Esophagus muscularis mucosa (tissue), 4 donors: ENCODE data around the gene P4HB. TPM values are rescaled to one million over a fixed set of nuclear protein-coding genes. Genes with fewer than 3 reads are reported as not detected.

Experiments
- DNase-seq: peaks from one replicate; pipeline ENCODE4 v3.0.0-alpha.2; 2017; ENCODE audit errors: extremely low spot score
- H3K27ac ChIP-seq, 4 donors: fragments of 200-600 bp; sonication (generic); replicated peaks in 1 of 4; 1 replicate in 3 of 4; 2 replicates in 1 of 4; pipeline ENCODE4 v1.5.1; 2016 to 2019; ENCODE audit warnings: mild to moderate bottlenecking in 1 of 4
- H3K27me3 ChIP-seq, 4 donors: fragments of 200-600 bp; sonication (generic); one replicate each; pipeline versions ENCODE4 v1.5.1 to v1.6.0; 2016 to 2019
- H3K36me3 ChIP-seq, 4 donors: fragments of 200-600 bp; sonication (generic); one replicate each; pipeline ENCODE4 v1.5.1; 2016 to 2019
- H3K4me1 ChIP-seq, 4 donors: fragments of 200-600 bp; sonication (generic); one replicate each; pipeline ENCODE4 v1.5.1; 2016 to 2019
- H3K4me3 ChIP-seq, 4 donors: fragments of 200-600 bp; sonication (generic); 1 replicate in 2 of 4; 2 replicates in 2 of 4; pipeline ENCODE4 v1.5.1; 2016 to 2019; ENCODE audit warnings: mild to moderate bottlenecking in 4 of 4, moderate library complexity in 1 of 4
- H3K9me3 ChIP-seq, 4 donors: fragments of 200-600 bp; sonication (generic); 1 replicate in 3 of 4; 2 replicates in 1 of 4; pipeline ENCODE4 v1.5.1; 2016 to 2019
- EP300 ChIP-seq: sonication (generic); formaldehyde crosslinking; IDR thresholded peaks from one replicate; pipeline ENCODE4 v1.6.1; 2017; ENCODE audit warnings: antibody characterized with exemption
- POLR2A ChIP-seq: fragments of 450-650 bp; IDR thresholded peaks from one replicate; pipeline ENCODE4 v1.6.1; 2017; ENCODE audit warnings: antibody characterized with exemption, moderate library complexity, mild to moderate bottlenecking, low read depth
- POLR2AphosphoS5 ChIP-seq, 2 donors: sonication (generic); formaldehyde crosslinking; IDR thresholded peaks; one replicate each; pipeline ENCODE4 v1.6.1; 2017; ENCODE audit warnings: antibody characterized with exemption in 2 of 2
- WGBS: methylation state at CpG from one replicate; pipeline ENCODE4 v1.1.5; 2018; 5-methylcytosine and 5-hydroxymethylcytosine counted together
- intact Hi-C: fragments of 100-400 bp; cut with DNase I; formaldehyde crosslinking; loops from one replicate; pipeline ENCODE4 v1.15.1; 2023
- total RNA-seq, 4 donors: library from RNA; depleted of rRNA; stranded (reverse); fragments of >200 nt; gene quantifications; one replicate each; pipeline versions ENCODE4 v1.1.0 to v1.2.1, GENCODE V29; 2016
- TF ChIP-seq, protein P1 (sequence below), 3 experiments: fragments of 200-600 bp in 2 of 3; fragments of 450-650 bp in 1 of 3; sonication (generic) in 2 of 3; IDR thresholded peaks; one replicate each; pipeline ENCODE4 v1.5.1; 2017 to 2019; ENCODE audit warnings: antibody characterized with exemption in 3 of 3, mild to moderate bottlenecking in 2 of 3, moderate library complexity in 1 of 3

P4HB gene
- total RNA-seq, 4 donors from 2014 or later = 269 to 334 (median 313) TPM

DNA sequence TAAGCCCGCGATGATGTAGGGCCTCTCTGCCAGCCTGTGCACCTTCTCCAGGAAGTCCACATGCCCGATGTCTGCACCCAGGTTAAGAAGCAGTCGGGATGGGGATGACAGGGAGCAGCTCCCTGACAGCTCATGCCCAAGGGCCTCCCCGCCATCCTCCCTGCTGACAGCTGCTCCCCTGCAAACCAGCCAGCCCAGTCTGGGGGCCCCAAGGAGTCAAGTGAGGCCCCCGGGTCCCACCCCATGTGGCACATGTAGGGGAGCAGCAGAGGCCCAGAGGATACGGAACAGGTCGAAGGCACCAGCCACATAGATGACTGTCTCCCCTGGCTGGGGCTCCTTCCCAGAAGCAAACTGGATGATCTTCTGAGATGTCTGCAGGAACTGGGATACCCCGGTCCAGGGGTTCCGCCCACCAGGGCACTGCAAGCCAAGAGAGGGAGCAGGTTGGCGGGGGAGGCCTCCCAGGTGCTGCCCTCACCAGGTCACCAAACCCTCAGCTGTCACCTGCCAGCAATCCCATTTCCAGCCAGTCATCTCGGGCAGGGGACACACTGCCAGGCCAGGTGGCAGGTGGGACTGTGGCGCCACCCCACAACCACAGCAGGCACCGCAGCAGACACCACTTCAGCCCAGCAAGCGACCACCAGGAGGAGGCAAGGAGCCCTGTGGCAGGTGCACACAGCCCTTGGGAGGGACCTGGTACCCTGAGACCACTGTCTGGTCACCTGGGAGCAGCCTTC, 46.3 kb upstream of the P4HB start:
- Histone ChIP-seq H3K36me3 (peaks cover 4 to 55% (median 40%) of the 10 kb centered on the region in 4 donors), H3K27ac (no peak overlapping the region), H3K4me3 (no peak overlapping the region), H3K4me1 (peaks cover 19 to 31% (median 27%) of the 10 kb centered on the region in 4 donors), H3K9me3 (no peaks in the 10 kb centered on the region), H3K27me3 (peaks cover 0 to 17% (median 5%) of the 10 kb centered on the region in 4 donors)
- no peak for DNase-seq
- 88% methylated on average over 5 of the region's 15 CpGs for WGBS
- intact Hi-C loops = no loop called here
- TF ChIP-seq, protein P1, sequence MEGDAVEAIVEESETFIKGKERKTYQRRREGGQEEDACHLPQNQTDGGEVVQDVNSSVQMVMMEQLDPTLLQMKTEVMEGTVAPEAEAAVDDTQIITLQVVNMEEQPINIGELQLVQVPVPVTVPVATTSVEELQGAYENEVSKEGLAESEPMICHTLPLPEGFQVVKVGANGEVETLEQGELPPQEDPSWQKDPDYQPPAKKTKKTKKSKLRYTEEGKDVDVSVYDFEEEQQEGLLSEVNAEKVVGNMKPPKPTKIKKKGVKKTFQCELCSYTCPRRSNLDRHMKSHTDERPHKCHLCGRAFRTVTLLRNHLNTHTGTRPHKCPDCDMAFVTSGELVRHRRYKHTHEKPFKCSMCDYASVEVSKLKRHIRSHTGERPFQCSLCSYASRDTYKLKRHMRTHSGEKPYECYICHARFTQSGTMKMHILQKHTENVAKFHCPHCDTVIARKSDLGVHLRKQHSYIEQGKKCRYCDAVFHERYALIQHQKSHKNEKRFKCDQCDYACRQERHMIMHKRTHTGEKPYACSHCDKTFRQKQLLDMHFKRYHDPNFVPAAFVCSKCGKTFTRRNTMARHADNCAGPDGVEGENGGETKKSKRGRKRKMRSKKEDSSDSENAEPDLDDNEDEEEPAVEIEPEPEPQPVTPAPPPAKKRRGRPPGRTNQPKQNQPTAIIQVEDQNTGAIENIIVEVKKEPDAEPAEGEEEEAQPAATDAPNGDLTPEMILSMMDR (IDR thresholded peaks at IDR 0.05) = no peak
- TF ChIP-seq POLR2A (no peak), EP300 (no peak), POLR2AphosphoS5 (IDR thresholded peaks at IDR 0.05) (no peak)

DNA sequence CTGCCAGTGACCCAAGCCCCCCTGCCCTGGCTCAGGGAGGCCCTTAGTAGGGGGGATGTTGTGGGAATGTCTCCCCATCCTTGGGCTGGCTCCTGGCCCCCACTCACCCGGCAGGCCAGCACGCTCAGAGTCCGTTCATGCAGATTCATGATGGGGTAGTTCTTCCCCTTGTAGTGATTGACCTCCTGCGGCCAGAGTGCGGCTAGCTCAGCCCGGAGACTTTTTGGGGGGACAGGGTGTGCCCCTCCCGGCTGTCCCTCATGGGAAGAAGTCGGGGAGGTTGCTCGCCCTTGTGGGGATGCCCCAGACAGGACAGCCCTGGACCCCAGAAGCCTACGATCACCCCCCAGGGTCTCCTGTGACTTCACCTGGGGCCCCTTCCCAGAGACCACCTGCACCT, 45.7 kb upstream of the P4HB start:
- 100% methylated on average over 5 of the region's 10 CpGs for WGBS
- DNase-seq = no peak
- intact Hi-C loops = no loop called here

DNA sequence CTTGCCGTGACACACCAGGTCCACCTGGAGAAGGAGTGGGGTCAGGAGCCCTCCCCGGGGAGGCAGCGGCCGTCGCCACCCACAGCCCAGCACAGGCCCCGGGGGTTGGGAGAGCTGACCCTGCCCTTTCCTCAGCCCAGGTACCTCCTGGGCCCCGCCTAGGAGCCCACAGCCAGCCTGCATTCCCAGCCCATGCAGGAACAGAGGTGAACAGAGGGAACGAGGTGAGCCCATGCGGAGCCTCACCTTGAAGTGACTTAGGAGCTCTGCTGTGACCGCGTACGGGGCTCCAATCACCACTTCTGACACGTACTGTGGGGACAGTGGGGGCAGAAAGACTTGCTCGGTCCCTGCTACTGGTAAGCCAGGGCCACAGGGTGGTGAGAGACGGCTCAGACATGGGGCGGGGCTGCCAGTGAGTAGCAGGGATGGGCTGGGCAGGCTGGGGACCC, 45.1 kb upstream of the P4HB start:
- intact Hi-C loops = no loop called here
- Histone ChIP-seq H3K4me1 (peaks cover 16 to 28% (median 24%) of the 10 kb centered on the region in 4 donors), H3K4me3 (no peak overlapping the region), H3K27me3 (peaks cover 0 to 25% (median 8%) of the 10 kb centered on the region in 4 donors), H3K36me3 (peaks cover 4 to 60% (median 44%) of the 10 kb centered on the region in 4 donors), H3K9me3 (no peaks in the 10 kb centered on the region), H3K27ac (no peak overlapping the region)
- DNase-seq = no peak
- WGBS = 96% methylated on average over 13 of the region's 16 CpGs
- TF ChIP-seq EP300 (no peak), POLR2A (no peak)
- TF ChIP-seq, protein P1 (IDR thresholded peaks at IDR 0.05) = no peak

More for the DNA sequence above, 45.7 kb upstream of the P4HB start:
- Histone ChIP-seq H3K27ac (no peak overlapping the region), H3K4me3 (no peak overlapping the region), H3K9me3 (no peaks in the 10 kb centered on the region), H3K4me1 (peaks cover 18 to 33% (median 28%) of the 10 kb centered on the region in 4 donors), H3K36me3 (peaks cover 4 to 55% (median 39%) of the 10 kb centered on the region in 4 donors), H3K27me3 (peaks cover 0 to 24% (median 8%) of the 10 kb centered on the region in 4 donors)
- TF ChIP-seq, protein P1 (IDR thresholded peaks at IDR 0.05) = no peak
- TF ChIP-seq POLR2A (no peak), POLR2AphosphoS5 (IDR thresholded peaks at IDR 0.05) (no peak), EP300 (no peak)

DNA sequence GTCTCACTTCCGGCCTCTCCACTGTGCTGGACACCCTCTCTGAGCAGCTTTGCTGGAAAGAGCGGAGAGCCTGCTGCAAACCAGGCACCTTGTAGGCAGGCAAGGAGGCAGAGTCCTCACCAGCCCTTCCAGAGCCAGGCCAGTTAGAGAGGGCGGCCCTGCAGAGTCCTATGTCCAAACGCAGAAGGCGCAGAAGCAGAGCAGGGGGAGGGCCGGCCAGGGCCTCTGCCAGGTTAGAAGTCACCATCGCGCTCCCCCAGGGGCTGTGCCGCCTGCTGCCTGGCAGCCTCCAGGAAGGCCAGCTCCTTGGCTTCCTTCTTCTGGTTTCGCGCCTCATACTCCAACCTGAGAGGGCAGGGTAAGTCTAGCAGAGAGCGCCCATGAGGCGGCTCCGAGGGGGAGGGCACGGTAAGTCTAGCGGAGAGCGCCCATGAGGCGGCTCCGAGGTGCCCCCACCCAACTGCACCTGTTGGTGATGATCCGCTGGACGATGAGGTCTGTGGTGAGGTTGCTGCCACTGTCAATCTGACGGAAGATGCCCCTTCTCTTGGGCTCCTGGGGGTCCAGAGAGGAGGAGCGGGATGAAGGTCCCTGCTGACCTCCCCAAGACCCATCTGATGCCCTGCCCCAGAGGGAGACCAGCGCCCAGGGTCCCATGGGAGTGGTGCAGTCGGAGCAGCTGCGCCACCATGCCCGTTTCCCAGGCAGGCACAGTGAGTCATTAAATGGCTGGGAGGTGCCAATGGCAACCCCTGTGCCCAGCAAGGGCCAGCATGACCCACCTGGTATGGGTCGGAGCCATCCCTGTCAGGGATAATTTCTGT, 44.5 kb upstream of the P4HB start:
- H3K27me3 ChIP-seq = peaks cover 0 to 25% (median 8%) of the 10 kb centered on the region in 4 donors

More for the DNA sequence above, 44.5 kb upstream of the P4HB start:
- 94% methylated on average over 24 of the region's 28 CpGs for WGBS
- no peak for DNase-seq
- peaks cover 10 to 66% (median 51%) of the 10 kb centered on the region in 4 donors for H3K36me3 ChIP-seq
- peaks cover 10 to 22% (median 18%) of the 10 kb centered on the region in 4 donors for H3K4me1 ChIP-seq
- H3K4me3 ChIP-seq = no peak overlapping the region
- H3K9me3 ChIP-seq = no peaks in the 10 kb centered on the region
- intact Hi-C loops = no loop called here
- H3K27ac ChIP-seq = no peak overlapping the region
- TF ChIP-seq POLR2A = no peak
- TF ChIP-seq POLR2AphosphoS5 (IDR thresholded peaks at IDR 0.05) = no peak
- no peak for TF ChIP-seq EP300
- TF ChIP-seq, protein P1 (IDR thresholded peaks at IDR 0.05) = no peak
